ENCODE data around the gene DLEC1. TPM values are rescaled to one million over a fixed set of nuclear protein-coding genes. Genes with fewer than 3 reads are reported as not detected.

The DLEC1 gene
- total and polyA plus RNA-seq, 3 experiments from 2014 or later = 0.56 to 1.3 (median 1.0) TPM

- CTCF ChIA-PET = interaction anchor here (5.0 kb wide), 1 partner anchor 358 kb away, joined by 22 read pairs; no protein-coding TSS in a partner anchor
- no peaks in the 10 kb centered on the region for H3K9me3 Mint-ChIP-seq
- H3K27ac ChIP-seq (ENCODE audit: low read depth, low read length) = no peak overlapping the region
- no peaks in the 10 kb centered on the region for H3K9me3 ChIP-seq (ENCODE audit: low read length)
- H3K36me3 ChIP-seq (ENCODE audit: insufficient read depth, low read length) = peaks cover 26% of the 10 kb centered on the region
- H3K27ac Mint-ChIP-seq = no peak overlapping the region
- no peak overlapping the region for H3K4me3 ChIP-seq (ENCODE audit: low read length)
- no peak for DNase-seq
- no peak overlapping the region for H3K4me3 Mint-ChIP-seq
- H3K27me3 Mint-ChIP-seq = no peaks in the 10 kb centered on the region
- POLR2A ChIA-PET = no interaction called here
- peaks cover 5 to 17% (median 5%) of the 10 kb centered on the region in 3 donors for H3K4me1 Mint-ChIP-seq
- H3K4me1 ChIP-seq (ENCODE audit: insufficient read depth, low read length) = no peaks in the 10 kb centered on the region
- H3K27me3 ChIP-seq (ENCODE audit: insufficient read depth, low read length, poor library complexity, severe bottlenecking) = no peaks in the 10 kb centered on the region
- H3K36me3 Mint-ChIP-seq = peaks cover 0 to 69% (median 8%) of the 10 kb centered on the region in 3 donors
Measured at GRCh38 chr3:38121451-38121831, 82.4 kb downstream of the DLEC1 start.

GRCh38 chr3:38121832-38122461, 82.9 kb downstream of the DLEC1 start:
- POLR2A ChIA-PET = no interaction called here

GRCh38 chr3:38122712-38123290, 83.8 kb downstream of the DLEC1 start:
- Mint-ChIP-seq H3K27ac (peak overlapping the region in 1 of 8 donors; percentile 50), H3K9me3 (no peaks in the 10 kb centered on the region), H3K4me3 (no peak overlapping the region), H3K36me3 (peaks cover 0 to 82% (median 10%) of the 10 kb centered on the region in 3 donors), H3K4me1 (peaks cover 5 to 17% (median 5%) of the 10 kb centered on the region in 3 donors), H3K27me3 (no peaks in the 10 kb centered on the region)
- peaks cover 36% of the 10 kb centered on the region for H3K36me3 ChIP-seq (ENCODE audit: insufficient read depth, low read length)
- ChIA-PET POLR2A (no interaction called here), CTCF (no interaction called here)
- H3K27ac ChIP-seq (ENCODE audit: low read depth, low read length) = no peak overlapping the region
- no peaks in the 10 kb centered on the region for H3K27me3 ChIP-seq (ENCODE audit: insufficient read depth, low read length, poor library complexity, severe bottlenecking)
- no peak for DNase-seq
- no peaks in the 10 kb centered on the region for H3K4me1 ChIP-seq (ENCODE audit: insufficient read depth, low read length)
- no peaks in the 10 kb centered on the region for H3K9me3 ChIP-seq (ENCODE audit: low read length)
- no peak overlapping the region for H3K4me3 ChIP-seq (ENCODE audit: low read length)

More at GRCh38 chr3:38121832-38122461, 82.9 kb downstream of the DLEC1 start:
- Mint-ChIP-seq H3K36me3 (peaks cover 0 to 74% (median 8%) of the 10 kb centered on the region in 3 donors), H3K27ac (no peak overlapping the region), H3K4me1 (peaks cover 5 to 17% (median 5%) of the 10 kb centered on the region in 3 donors), H3K9me3 (no peaks in the 10 kb centered on the region), H3K4me3 (no peak overlapping the region), H3K27me3 (no peaks in the 10 kb centered on the region)
- Histone ChIP-seq H3K9me3 (ENCODE audit: low read length) (no peaks in the 10 kb centered on the region), H3K36me3 (ENCODE audit: insufficient read depth, low read length) (peaks cover 30% of the 10 kb centered on the region), H3K4me3 (ENCODE audit: low read length) (no peak overlapping the region), H3K27me3 (ENCODE audit: insufficient read depth, low read length, poor library complexity, severe bottlenecking) (no peaks in the 10 kb centered on the region), H3K27ac (ENCODE audit: low read depth, low read length) (no peak overlapping the region), H3K4me1 (ENCODE audit: insufficient read depth, low read length) (no peaks in the 10 kb centered on the region)
- DNase-seq = no peak
- CTCF ChIA-PET = no interaction called here

- POLR2A ChIA-PET = no interaction called here
- no peaks in the 10 kb centered on the region for H3K9me3 Mint-ChIP-seq
- DNase-seq = no peak
- CTCF ChIA-PET = no interaction called here
- no peak overlapping the region for H3K4me3 Mint-ChIP-seq
- peaks cover 48% of the 10 kb centered on the region for H3K36me3 ChIP-seq (ENCODE audit: insufficient read depth, low read length)
- H3K4me1 ChIP-seq (ENCODE audit: insufficient read depth, low read length) = no peaks in the 10 kb centered on the region
- H3K36me3 Mint-ChIP-seq = peaks cover 0 to 90% (median 10%) of the 10 kb centered on the region in 3 donors
- H3K4me1 Mint-ChIP-seq = peaks cover 0 to 8% (median 3%) of the 10 kb centered on the region in 3 donors
- H3K4me3 ChIP-seq (ENCODE audit: low read length) = no peak overlapping the region
- H3K9me3 ChIP-seq (ENCODE audit: low read length) = no peaks in the 10 kb centered on the region
- no peak overlapping the region for H3K27ac ChIP-seq (ENCODE audit: low read depth, low read length)
- peak overlapping the region in 3 of 8 donors; percentile 69 to 85 (median 71) for H3K27ac Mint-ChIP-seq
- no peaks in the 10 kb centered on the region for H3K27me3 Mint-ChIP-seq
- H3K27me3 ChIP-seq (ENCODE audit: insufficient read depth, low read length, poor library complexity, severe bottlenecking) = no peaks in the 10 kb centered on the region
Measured at GRCh38 chr3:38124324-38125122, 85.5 kb downstream of the DLEC1 start.

- peaks cover 6 to 13% (median 8%) of the 10 kb centered on the region in 3 donors for H3K4me1 Mint-ChIP-seq
- H3K27ac Mint-ChIP-seq = peak overlapping the region in 3 of 8 donors; percentile 37 to 60 (median 47)
- Histone ChIP-seq H3K27me3 (ENCODE audit: insufficient read depth, low read length, poor library complexity, severe bottlenecking) (no peaks in the 10 kb centered on the region), H3K4me1 (ENCODE audit: insufficient read depth, low read length) (no peaks in the 10 kb centered on the region), H3K27ac (ENCODE audit: low read depth, low read length) (no peak overlapping the region), H3K4me3 (ENCODE audit: low read length) (no peak overlapping the region), H3K9me3 (ENCODE audit: low read length) (no peaks in the 10 kb centered on the region), H3K36me3 (ENCODE audit: insufficient read depth, low read length) (peaks cover 52% of the 10 kb centered on the region)
- no peak for DNase-seq
- no peak overlapping the region for H3K4me3 Mint-ChIP-seq
- peaks cover 0 to 90% (median 12%) of the 10 kb centered on the region in 3 donors for H3K36me3 Mint-ChIP-seq
- no peaks in the 10 kb centered on the region for H3K27me3 Mint-ChIP-seq
- H3K9me3 Mint-ChIP-seq = no peaks in the 10 kb centered on the region
- CTCF ChIA-PET = interaction anchor here (1.2 kb wide), 1 partner anchor 15 kb away, joined by 3 read pairs; no protein-coding TSS in a partner anchor
- POLR2A ChIA-PET = no interaction called here
Measured at GRCh38 chr3:38125305-38126120, 86.5 kb downstream of the DLEC1 start.

- no peak for DNase-seq
- peak overlapping the region in 1 of 7 donors; percentile 32 for H3K4me3 Mint-ChIP-seq
- ChIA-PET POLR2A (no interaction called here), CTCF (interaction anchor here (1.2 kb wide), 1 partner anchor 16 kb away, joined by 3 read pairs; no protein-coding TSS in a partner anchor)
- no peak overlapping the region for H3K4me3 ChIP-seq (ENCODE audit: low read length)
- no peaks in the 10 kb centered on the region for H3K9me3 ChIP-seq (ENCODE audit: low read length)
- no peaks in the 10 kb centered on the region for H3K4me1 ChIP-seq (ENCODE audit: insufficient read depth, low read length)
- H3K27ac Mint-ChIP-seq = peak overlapping the region in 3 of 8 donors; percentile 56 to 66 (median 60)
- H3K36me3 ChIP-seq (ENCODE audit: insufficient read depth, low read length) = peaks cover 60% of the 10 kb centered on the region
- no peaks in the 10 kb centered on the region for H3K27me3 Mint-ChIP-seq
- no peaks in the 10 kb centered on the region for H3K27me3 ChIP-seq (ENCODE audit: insufficient read depth, low read length, poor library complexity, severe bottlenecking)
- H3K36me3 Mint-ChIP-seq = peaks cover 0 to 92% (median 12%) of the 10 kb centered on the region in 3 donors
- no peak overlapping the region for H3K27ac ChIP-seq (ENCODE audit: low read depth, low read length)
- H3K4me1 Mint-ChIP-seq = peaks cover 7 to 20% (median 9%) of the 10 kb centered on the region in 3 donors
- no peaks in the 10 kb centered on the region for H3K9me3 Mint-ChIP-seq
Measured at GRCh38 chr3:38126121-38126892, 87.3 kb downstream of the DLEC1 start.

GRCh38 chr3:38127611-38128302, 88.7 kb downstream of the DLEC1 start:
- Mint-ChIP-seq H3K4me3 (no peak overlapping the region), H3K27me3 (no peaks in the 10 kb centered on the region), H3K27ac (peak overlapping the region in 6 of 8 donors; percentile 21 to 78 (median 44)), H3K36me3 (peaks cover 0 to 92% (median 12%) of the 10 kb centered on the region in 3 donors), H3K9me3 (no peaks in the 10 kb centered on the region), H3K4me1 (peaks cover 13 to 32% (median 20%) of the 10 kb centered on the region in 3 donors)
- CTCF ChIA-PET = no interaction called here
- H3K4me3 ChIP-seq (ENCODE audit: low read length) = no peak overlapping the region
- no peaks in the 10 kb centered on the region for H3K27me3 ChIP-seq (ENCODE audit: insufficient read depth, low read length, poor library complexity, severe bottlenecking)
- DNase-seq = no peak
- POLR2A ChIA-PET = no interaction called here
- no peak overlapping the region for H3K27ac ChIP-seq (ENCODE audit: low read depth, low read length)
- no peaks in the 10 kb centered on the region for H3K4me1 ChIP-seq (ENCODE audit: insufficient read depth, low read length)
- no peaks in the 10 kb centered on the region for H3K9me3 ChIP-seq (ENCODE audit: low read length)
- peaks cover 64% of the 10 kb centered on the region for H3K36me3 ChIP-seq (ENCODE audit: insufficient read depth, low read length)
